NCI-H510A treated with DMSO at 0.1 percent for 48 hours (cell line): ENCODE data around the gene RNF20.
"Not testable (repeated sequence)": the region's sequence is repeated elsewhere in the genome, so short reads cannot be mapped to it uniquely, and the experiment has no call there.

Source experiments
- DNase-seq: peaks from one replicate; lab custom pipeline; 2025; lab: John Stamatoyannopoulos, UW

The RNF20 gene

GRCh38 chr9:101533334-101534204 is at the start of gene RNF20:
Gene RNF20, plus strand, starts transcription at chr9:101533853. Its CDS starts 1,571 bp downstream, at chr9:101535424.
- peak; percentile 99 for DNase-seq

GRCh38 chr9:101484046-101484445 is 49.6 kb upstream of the RNF20 start:
- no peak for DNase-seq

- peak; percentile 57 for DNase-seq
These were observed 47.5 kb upstream of the RNF20 start for GRCh38 chr9:101485924-101486692.

GRCh38 chr9:101486693-101487442 is 46.8 kb upstream of the RNF20 start:
- DNase-seq, result peak; percentile 93

- no peak for DNase-seq
These were observed 46.2 kb upstream of the RNF20 start for GRCh38 chr9:101487443-101487840.

GRCh38 chr9:101495810-101496209 is 37.8 kb upstream of the RNF20 start:
- no peak for DNase-seq

GRCh38 chr9:101498323-101498722 is 35.3 kb upstream of the RNF20 start:
- DNase-seq, result no peak

GRCh38 chr9:101504188-101504587 is 29.5 kb upstream of the RNF20 start:
- no peak for DNase-seq

GRCh38 chr9:101508211-101508610 is 25.4 kb upstream of the RNF20 start:
- DNase-seq, result no peak

- no peak for DNase-seq
These were observed 24.1 kb upstream of the RNF20 start for GRCh38 chr9:101509572-101509971.

GRCh38 chr9:101510459-101510858 is 23.2 kb upstream of the RNF20 start:
- no peak for DNase-seq

- DNase-seq, result peak; percentile 21
These were observed 22.6 kb upstream of the RNF20 start for GRCh38 chr9:101511009-101511408.

- DNase-seq, result no peak
These were observed 21.5 kb upstream of the RNF20 start for GRCh38 chr9:101512116-101512515.

- DNase-seq, result no peak
These were observed 20.3 kb upstream of the RNF20 start for GRCh38 chr9:101513351-101513750.

- DNase-seq, result no peak
These were observed 19.6 kb upstream of the RNF20 start for GRCh38 chr9:101514071-101514470.

- DNase-seq, result no peak
These were observed 17.0 kb upstream of the RNF20 start for GRCh38 chr9:101516655-101517054.

- not testable (repeated sequence) for DNase-seq
These were observed 15.2 kb upstream of the RNF20 start for GRCh38 chr9:101518489-101518888.

GRCh38 chr9:101524371-101524770 is 9.3 kb upstream of the RNF20 start:
- no peak for DNase-seq

- no peak for DNase-seq
These were observed 6.6 kb upstream of the RNF20 start for GRCh38 chr9:101527066-101527465.

GRCh38 chr9:101528015-101528414 is 5.6 kb upstream of the RNF20 start:
- DNase-seq, result no peak

- peak; percentile 38 for DNase-seq
These were observed 3.5 kb upstream of the RNF20 start for GRCh38 chr9:101530076-101530711.

GRCh38 chr9:101536351-101536750 is 2.7 kb downstream of the RNF20 start:
- no peak for DNase-seq
